ENCODE measurements around the gene COL19A1.

DNA sequence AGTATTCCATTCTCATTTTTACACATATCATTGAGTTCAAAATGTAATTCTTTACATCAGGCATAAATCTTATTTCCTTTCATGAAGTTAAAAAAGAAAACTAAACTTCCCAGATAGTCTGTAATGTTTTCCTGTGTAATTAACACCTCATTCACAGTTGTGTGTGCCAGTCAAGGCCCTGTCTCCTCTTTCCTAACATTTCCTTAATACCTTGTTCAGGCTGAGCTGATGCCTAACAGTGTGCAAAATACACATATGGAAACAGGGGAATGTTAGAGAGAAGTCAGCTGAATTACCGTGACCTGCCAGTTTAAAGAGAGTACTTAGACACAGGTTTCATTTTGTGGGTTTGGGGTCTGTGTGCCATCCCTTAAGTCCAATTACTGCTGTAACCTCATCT is 227.8 kb downstream of the COL19A1 start:
- TF ChIP-seq EZH2phosphoT487 (IDR thresholded peaks at IDR 0.05; ENCODE audit: borderline replicate concordance, low read depth, low read length) = no peak
- TF ChIP-seq CTCF (conservative IDR thresholded peaks at IDR 0.05; ENCODE audit: low read length) = no peak
